Measurements from ENCODE around the gene IL18BP.

DNA sequence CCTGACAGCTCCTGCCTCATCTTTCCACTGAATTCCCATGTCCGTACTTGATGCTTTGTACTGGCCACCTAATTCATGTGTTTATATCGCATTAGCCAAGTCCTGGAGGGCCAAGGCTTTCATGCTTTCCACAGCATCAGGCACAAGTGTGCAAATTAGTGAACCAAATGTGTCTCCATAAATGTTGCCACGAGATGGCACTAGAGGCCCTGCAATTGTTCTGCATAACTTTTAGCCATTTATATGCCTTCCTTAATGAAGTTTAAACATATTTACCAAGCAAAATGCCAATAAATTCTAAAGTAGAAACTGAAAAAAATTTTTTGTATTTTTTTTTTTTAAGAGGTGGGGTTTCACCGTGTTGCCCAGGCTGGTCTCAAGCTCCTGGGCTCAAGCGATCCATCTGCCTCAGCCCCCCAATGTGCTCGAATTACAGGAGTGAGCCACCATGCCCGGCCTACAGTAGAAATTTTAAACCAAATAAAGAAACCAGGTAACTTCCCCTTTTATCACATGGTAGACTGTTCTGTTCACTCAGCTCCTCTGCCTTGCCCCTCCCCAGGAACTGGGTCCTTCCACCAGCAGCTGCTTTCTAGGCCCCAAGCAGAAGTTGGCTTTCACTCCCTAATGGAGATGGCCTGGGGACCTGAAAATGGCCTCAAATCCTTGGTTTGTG, 20.8 kb upstream of the IL18BP start:
- peak; percentile 82 for TF ChIP-seq CTCF (IDR thresholded peaks at IDR 0.05)
- no peak for TF ChIP-seq EZH2 (IDR thresholded peaks at IDR 0.05; ENCODE audit: borderline replicate concordance, insufficient read depth, low read depth, low read length, poor library complexity, severe bottlenecking)

Measured in B cell (primary cell).